Tibial nerve (tissue), 4 donors: ENCODE measurements around the gene ZGLP1.

ENCODE experiments used
- CTCF ChIP-seq, 5 experiments: fragments of 200-600 bp in 3 of 5; fragments of 450-650 bp in 2 of 5; sonication (generic) in 3 of 5; IDR thresholded peaks; one replicate each; pipeline ENCODE4 v1.5.1; 2016 to 2019; ENCODE audit warnings: antibody characterized with exemption in 5 of 5, mild to moderate bottlenecking in 3 of 5, moderate library complexity in 2 of 5
- EP300 ChIP-seq, 2 donors: sonication (generic); formaldehyde crosslinking; IDR thresholded peaks; one replicate each; pipeline ENCODE4 v1.6.1; 2017; ENCODE audit warnings: antibody characterized with exemption in 2 of 2, mild to moderate bottlenecking in 1 of 2

DNA sequence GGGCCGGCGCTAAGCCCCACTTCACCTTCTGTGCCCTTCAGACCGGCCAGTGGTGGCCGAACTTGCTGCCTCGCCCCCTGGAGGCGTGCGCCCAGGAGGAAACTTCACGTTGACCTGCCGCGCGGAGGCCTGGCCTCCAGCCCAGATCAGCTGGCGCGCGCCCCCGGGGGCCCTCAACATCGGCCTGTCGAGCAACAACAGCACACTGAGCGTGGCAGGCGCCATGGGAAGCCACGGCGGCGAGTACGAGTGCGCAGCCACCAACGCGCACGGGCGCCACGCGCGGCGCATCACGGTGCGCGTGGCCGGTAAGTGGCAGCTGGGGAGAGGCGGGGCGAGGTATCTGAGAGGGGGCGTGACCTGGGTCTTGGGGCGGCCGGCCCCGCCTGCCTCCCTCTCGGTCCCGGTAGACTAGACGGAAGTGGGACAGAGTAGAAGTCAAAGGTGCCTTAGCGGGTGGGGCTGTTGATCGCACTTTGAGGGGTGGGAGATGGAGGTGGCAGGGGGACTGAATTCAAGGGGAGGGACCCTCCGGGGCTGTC is 14.2 kb downstream of the ZGLP1 start:
- TF ChIP-seq CTCF (IDR thresholded peaks at IDR 0.05): no peak
- no peak for TF ChIP-seq EP300 (IDR thresholded peaks at IDR 0.05)
